Stimulated activated CD8-positive, alpha-beta memory T cell treated with anti-CD3 and anti-CD28 coated beads, Interleukin-15, amount 100 ng/mL, for 24 hours (primary cell): ENCODE data around the gene GART.
"Not testable (repeated sequence)": the region's sequence is repeated elsewhere in the genome, so short reads cannot be mapped to it uniquely, and the experiment has no call there.

ENCODE experiments used
- DNase-seq: peaks from one replicate; pipeline ENCODE4 v3.0.0-alpha.2; 2020; ENCODE audit warnings: low read depth

Gene GART

GRCh38 chr21:33541756-33542639 is at the start of gene GART:
TSS of gene GART (minus strand) at chr21:33542117. CDS start at chr21:33539315, 2,802 bp downstream.
- DNase-seq: peak; percentile 68

GRCh38 chr21:33588485-33589335 is 46.8 kb upstream of the GART start, which contains the start of gene DONSON:
TSS of gene DONSON (minus strand) at chr21:33588684. CDS start at chr21:33588641, 43 bp downstream.
- DNase-seq: peak; percentile 81

- no peak for DNase-seq
These were observed 46.0 kb upstream of the GART start for GRCh38 chr21:33587792-33588484.

GRCh38 chr21:33586927-33587326 is 45.0 kb upstream of the GART start:
- no peak for DNase-seq

- no peak for DNase-seq
These were observed 42.5 kb upstream of the GART start for GRCh38 chr21:33584455-33584854.

GRCh38 chr21:33578959-33579542 is 37.1 kb upstream of the GART start:
- no peak for DNase-seq

GRCh38 chr21:33578214-33578613 is 36.3 kb upstream of the GART start:
- DNase-seq: no peak

GRCh38 chr21:33576741-33577141 is 34.8 kb upstream of the GART start:
- not testable (repeated sequence) for DNase-seq

- DNase-seq: no peak
These were observed 30.4 kb upstream of the GART start for GRCh38 chr21:33572350-33572749.

GRCh38 chr21:33569991-33570390 is 28.1 kb upstream of the GART start:
- DNase-seq: no peak

- DNase-seq: no peak
These were observed 26.5 kb upstream of the GART start for GRCh38 chr21:33568448-33568847.

GRCh38 chr21:33567914-33568313 is 26.0 kb upstream of the GART start:
- no peak for DNase-seq

- no peak for DNase-seq
These were observed 24.6 kb upstream of the GART start for GRCh38 chr21:33566514-33566913.

GRCh38 chr21:33562389-33562788 is 20.5 kb upstream of the GART start:
- no peak for DNase-seq

GRCh38 chr21:33561373-33561772 is 19.5 kb upstream of the GART start:
- DNase-seq: no peak

GRCh38 chr21:33560965-33561364 is 19.0 kb upstream of the GART start:
- no peak for DNase-seq

GRCh38 chr21:33559813-33560212 is 17.9 kb upstream of the GART start:
- no peak for DNase-seq

- no peak for DNase-seq
These were observed 17.0 kb upstream of the GART start for GRCh38 chr21:33558777-33559421.

- no peak for DNase-seq
These were observed 15.5 kb upstream of the GART start for GRCh38 chr21:33557447-33557846.

GRCh38 chr21:33554982-33555344 is 13.0 kb upstream of the GART start:
- no peak for DNase-seq

GRCh38 chr21:33554236-33554981 is 12.5 kb upstream of the GART start:
- DNase-seq: no peak
